Coronary artery (tissue), 2 donors: Measurements from ENCODE around the gene SPATA3.

Experiments
- DNase-seq: peaks from one replicate; pipeline ENCODE4 v3.0.0-alpha.2; 2017; ENCODE audit warnings: low spot score
- H3K27ac ChIP-seq, 2 donors: fragments of 200-600 bp; sonication (generic); one replicate each; pipeline ENCODE4 v1.5.1; 2016 to 2019
- H3K4me3 ChIP-seq: fragments of 200-600 bp; sonication (generic); 2 replicates; pipeline ENCODE4 v1.5.1; 2016; ENCODE audit warnings: mild to moderate bottlenecking, moderate library complexity
- TF ChIP-seq, protein P1 (sequence below): fragments of 200-600 bp; sonication (generic); IDR thresholded peaks from one replicate; pipeline ENCODE4 v1.5.1; 2019; ENCODE audit warnings: antibody characterized with exemption

SPATA3 gene

DNA sequence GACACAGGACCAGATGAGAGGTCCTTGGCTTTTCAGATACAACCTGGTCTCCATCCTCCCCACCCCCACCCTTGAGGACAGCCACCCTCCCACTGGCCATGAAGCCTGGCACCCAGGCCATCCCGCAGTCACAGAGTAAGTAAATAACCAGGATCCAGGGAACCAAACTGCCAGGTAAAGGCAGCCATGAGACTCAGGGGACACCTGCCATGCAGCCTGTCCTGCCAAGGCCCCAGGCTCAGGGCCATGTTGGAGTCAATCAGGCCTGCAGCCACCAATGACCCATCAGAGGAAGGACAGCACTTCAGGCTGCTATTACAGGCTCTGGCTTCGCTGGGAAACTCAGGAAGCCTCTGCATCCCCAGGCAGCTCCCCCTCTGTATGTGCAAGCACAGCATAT is 15.6 kb downstream of the SPATA3 start:
- no peak overlapping the region for H3K4me3 ChIP-seq
- TF ChIP-seq, protein P1, sequence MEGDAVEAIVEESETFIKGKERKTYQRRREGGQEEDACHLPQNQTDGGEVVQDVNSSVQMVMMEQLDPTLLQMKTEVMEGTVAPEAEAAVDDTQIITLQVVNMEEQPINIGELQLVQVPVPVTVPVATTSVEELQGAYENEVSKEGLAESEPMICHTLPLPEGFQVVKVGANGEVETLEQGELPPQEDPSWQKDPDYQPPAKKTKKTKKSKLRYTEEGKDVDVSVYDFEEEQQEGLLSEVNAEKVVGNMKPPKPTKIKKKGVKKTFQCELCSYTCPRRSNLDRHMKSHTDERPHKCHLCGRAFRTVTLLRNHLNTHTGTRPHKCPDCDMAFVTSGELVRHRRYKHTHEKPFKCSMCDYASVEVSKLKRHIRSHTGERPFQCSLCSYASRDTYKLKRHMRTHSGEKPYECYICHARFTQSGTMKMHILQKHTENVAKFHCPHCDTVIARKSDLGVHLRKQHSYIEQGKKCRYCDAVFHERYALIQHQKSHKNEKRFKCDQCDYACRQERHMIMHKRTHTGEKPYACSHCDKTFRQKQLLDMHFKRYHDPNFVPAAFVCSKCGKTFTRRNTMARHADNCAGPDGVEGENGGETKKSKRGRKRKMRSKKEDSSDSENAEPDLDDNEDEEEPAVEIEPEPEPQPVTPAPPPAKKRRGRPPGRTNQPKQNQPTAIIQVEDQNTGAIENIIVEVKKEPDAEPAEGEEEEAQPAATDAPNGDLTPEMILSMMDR, result no peak
- DNase-seq, result no peak
- H3K27ac ChIP-seq, result no peak overlapping the region

- H3K4me3 ChIP-seq, result no peak overlapping the region
- no peak overlapping the region for H3K27ac ChIP-seq
- TF ChIP-seq, protein P1, result no peak
- no peak for DNase-seq
Measured at GRCh38 chr2:231012463-231012862, 16.5 kb downstream of the SPATA3 start.

- no peak for DNase-seq
- TF ChIP-seq, protein P1, result no peak
- no peak overlapping the region for H3K27ac ChIP-seq
- H3K4me3 ChIP-seq, result no peak overlapping the region
Measured at GRCh38 chr2:231013820-231014219, 17.9 kb downstream of the SPATA3 start.

DNA sequence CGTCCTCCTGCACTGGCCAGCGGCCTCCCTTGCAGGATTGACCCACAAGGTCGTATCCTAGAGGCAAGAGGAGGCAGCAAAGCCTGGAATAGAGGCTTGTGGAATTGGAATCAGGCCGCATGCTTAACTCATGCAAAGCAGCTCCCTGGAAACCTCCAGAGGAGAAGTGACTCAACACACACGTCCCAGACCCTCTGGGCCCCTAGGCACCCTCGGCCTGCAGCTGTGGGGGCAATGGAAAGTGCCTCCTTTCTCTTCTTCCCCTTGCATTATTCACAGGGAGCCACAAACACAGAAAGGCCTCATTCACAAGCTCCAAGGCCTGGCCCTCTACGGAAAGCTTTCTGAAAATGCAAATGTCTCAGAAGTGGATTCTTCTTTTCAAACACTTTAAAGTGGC is 19.6 kb downstream of the SPATA3 start:
- no peak overlapping the region for H3K4me3 ChIP-seq
- DNase-seq, result no peak
- TF ChIP-seq, protein P1, result no peak
- H3K27ac ChIP-seq, result no peak overlapping the region

DNA sequence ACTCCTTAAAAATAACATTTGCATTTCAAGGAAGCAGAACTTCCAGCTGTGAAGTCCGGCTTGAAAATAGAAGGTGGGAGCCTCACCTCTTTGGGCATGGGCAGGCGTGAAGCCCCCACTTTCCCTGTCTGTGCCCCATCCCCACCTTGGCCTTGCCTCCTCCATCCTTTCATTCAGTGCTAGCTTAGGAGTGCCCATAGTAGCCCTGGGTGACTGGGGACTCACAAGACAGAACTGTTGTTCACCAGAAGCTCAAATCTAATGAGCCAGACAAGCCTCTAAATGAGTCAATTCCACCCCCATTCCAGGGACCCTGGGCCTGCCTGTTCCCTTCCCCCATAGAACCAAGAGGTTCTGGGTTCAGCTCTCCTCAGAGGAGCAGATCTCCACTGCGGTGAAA is 20.0 kb downstream of the SPATA3 start:
- Histone ChIP-seq H3K4me3 (no peak overlapping the region), H3K27ac (no peak overlapping the region)
- TF ChIP-seq, protein P1, result no peak
- no peak for DNase-seq

- no peak for DNase-seq
- TF ChIP-seq, protein P1, result no peak
- Histone ChIP-seq H3K4me3 (no peak overlapping the region), H3K27ac (no peak overlapping the region)
Measured at GRCh38 chr2:231016566-231017230, 20.8 kb downstream of the SPATA3 start.

DNA sequence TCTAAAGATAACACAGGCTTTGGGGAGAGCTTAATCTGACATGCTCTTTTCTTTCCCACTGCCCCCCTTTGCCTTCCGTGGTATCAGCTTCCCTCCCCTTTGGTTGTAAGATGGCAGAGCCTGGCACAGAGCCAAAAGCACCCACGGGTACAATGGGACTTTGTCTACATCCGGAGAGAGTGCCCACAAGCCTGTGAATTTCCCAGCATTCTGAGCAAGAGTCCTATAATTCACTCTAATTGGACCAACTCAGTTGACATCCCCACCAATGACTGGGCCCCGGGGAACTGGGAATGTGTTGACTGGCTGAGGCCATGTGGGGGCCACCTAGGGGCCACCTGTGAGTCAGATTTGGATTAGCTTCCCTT is 21.3 kb downstream of the SPATA3 start:
- no peak overlapping the region for H3K4me3 ChIP-seq
- TF ChIP-seq, protein P1, result no peak
- DNase-seq, result no peak
- no peak overlapping the region for H3K27ac ChIP-seq
